Stimulated activated naive CD4-positive, alpha-beta T cell treated with Interleukin-2 at 50 U/mL for 16 hours (primary cell): ENCODE results near the gene BTNL2.
"Not testable (repeated sequence)": the region's sequence is repeated elsewhere in the genome, so short reads cannot be mapped to it uniquely, and the experiment has no call there.

Experiments used
- DNase-seq: peaks from one replicate; lab custom pipeline; 2025; lab: John Stamatoyannopoulos, UW

Gene BTNL2

GRCh38 chr6:32367644-32368043, 39.3 kb downstream of the BTNL2 start:
- no peak for DNase-seq

GRCh38 chr6:32359225-32359624, 47.8 kb downstream of the BTNL2 start:
- DNase-seq = not testable (repeated sequence)

DNA sequence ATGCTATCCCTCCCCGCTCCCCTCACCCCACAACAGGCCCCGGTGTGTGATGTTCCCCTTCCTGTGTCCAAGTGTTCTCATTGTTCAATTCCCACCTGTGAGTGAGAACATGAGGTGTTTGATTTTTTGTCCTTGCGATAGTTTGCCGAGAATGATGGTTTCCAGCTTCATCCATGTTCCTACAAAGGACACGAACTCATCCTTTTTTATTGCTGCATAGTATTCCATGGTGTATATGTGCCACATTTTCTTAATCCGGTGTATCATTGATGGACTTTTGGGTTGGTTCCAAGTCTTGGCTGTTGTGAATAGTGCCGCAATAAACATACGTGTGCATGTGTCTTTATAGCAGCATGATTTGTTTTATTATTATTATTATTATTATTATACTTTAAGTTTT, 48.4 kb downstream of the BTNL2 start:
- not testable (repeated sequence) for DNase-seq

DNA sequence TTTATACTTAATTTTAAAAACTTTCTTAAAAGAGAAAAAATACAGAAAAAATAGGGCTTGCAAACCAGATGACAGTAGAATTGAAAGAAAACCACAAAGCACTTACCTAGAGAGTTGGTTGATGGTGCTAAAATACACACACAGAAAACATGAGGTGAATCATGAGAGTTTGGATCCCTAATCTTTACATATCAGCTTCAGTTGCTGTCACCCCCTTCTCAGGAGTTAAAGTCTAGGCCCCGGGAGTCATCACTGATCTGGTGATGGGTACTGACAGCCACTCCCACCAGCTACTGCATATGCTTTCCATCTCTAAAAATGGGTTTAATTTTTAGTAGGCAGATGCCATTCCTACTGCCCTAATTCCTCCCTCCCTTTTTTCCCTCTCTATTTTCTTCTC, 52.0 kb downstream of the BTNL2 start:
- DNase-seq = no peak

GRCh38 chr6:32353348-32353747, 53.6 kb downstream of the BTNL2 start:
- DNase-seq = no peak
